CMK (cell line): ENCODE measurements around the gene DCUN1D4.
A peak's percentile ranks its signal among the peaks of the same experiment; 100 is the strongest.

ENCODE experiments used
- DNase-seq: peaks from one replicate; pipeline ENCODE4 v3.0.0-alpha.2; 2010; ENCODE audit warnings: low read depth

The DCUN1D4 gene

GRCh38 chr4:51842554-51843308 lies at the start of gene DCUN1D4:
TSS of gene DCUN1D4 (plus strand) at chr4:51843153. CDS start at chr4:51843243, 90 bp downstream.
- peak; percentile 94 for DNase-seq

DNA sequence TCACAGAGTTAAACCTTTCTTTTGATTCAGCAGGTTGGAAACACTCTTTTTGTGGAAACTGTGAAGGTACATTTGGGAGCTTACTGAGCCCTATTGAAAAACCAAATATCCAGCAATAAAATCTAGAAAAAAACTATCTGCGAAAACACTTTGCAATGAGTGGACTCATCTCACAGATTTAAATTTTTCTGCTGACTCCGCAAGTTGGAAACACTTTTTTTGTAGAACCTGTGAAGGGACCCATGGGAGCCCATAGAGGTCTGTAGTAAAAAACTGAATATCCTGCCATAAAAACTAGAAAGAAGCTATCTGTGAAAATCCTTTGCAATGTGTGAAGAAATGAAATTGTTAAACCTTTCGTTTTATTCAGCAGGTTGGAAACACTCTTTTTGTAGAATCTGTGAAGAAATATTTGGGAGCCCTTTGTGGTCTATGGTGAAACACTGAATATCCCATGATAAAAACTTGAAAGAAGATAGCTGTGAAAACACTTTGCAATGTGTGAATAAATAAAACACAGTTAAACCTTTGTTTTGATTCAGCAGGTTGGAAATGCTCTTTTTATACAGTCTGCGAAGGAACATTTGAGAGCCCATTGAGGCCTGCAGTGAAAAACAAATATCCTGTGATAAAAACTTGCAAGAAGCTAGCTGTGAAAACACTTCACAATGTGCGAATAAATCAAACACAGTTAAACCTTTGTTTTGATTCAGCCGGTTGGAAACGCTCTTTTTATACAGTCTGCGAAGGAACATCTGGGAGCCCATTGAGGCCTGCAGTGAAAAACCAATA lies 22.3 kb upstream of the DCUN1D4 start:
- DNase-seq = no peak

DNA sequence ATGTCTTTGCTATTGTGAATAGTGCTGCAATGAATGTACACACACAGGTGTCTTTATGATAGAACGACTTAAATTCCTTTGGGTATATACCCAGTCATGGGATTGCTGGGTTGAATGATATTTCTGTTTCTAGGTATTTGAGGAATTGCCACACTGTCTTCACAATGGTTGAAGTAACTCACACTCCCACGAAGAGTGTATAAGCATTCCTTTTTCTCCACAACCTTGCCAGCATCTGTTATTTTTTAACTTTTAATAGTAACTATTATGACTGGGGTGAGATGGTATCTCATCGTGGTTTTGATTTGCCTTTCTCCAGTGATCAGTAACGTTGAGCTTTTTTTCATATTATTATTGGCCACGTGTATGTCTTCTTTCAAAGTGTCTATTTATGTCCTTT lies 17.6 kb upstream of the DCUN1D4 start:
- no peak for DNase-seq

GRCh38 chr4:51830156-51830720 lies 12.7 kb upstream of the DCUN1D4 start:
- DNase-seq = no peak

- no peak for DNase-seq
These were observed 11.8 kb upstream of the DCUN1D4 start for GRCh38 chr4:51831133-51831532.

- DNase-seq = no peak
These were observed 9.7 kb upstream of the DCUN1D4 start for GRCh38 chr4:51833236-51833635.

DNA sequence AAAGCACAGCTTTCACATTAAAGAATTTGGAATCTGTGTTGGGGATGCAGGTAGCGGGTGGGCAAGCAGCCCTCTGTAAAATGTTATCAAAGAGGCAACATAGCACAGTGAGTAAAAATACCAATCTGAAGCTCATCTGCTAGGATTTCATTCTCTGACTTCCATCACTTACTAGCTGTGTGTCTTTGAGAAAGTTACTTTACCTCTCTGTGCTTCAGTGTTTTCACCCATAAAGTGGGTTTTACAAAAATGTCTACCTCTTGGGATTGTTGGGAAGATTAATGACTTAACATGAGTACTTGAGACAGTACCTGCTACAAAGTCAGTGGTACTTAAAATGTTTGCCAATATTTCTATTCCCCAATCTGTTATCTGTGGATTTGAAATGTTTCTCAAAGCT lies 7.9 kb upstream of the DCUN1D4 start:
- no peak for DNase-seq

DNA sequence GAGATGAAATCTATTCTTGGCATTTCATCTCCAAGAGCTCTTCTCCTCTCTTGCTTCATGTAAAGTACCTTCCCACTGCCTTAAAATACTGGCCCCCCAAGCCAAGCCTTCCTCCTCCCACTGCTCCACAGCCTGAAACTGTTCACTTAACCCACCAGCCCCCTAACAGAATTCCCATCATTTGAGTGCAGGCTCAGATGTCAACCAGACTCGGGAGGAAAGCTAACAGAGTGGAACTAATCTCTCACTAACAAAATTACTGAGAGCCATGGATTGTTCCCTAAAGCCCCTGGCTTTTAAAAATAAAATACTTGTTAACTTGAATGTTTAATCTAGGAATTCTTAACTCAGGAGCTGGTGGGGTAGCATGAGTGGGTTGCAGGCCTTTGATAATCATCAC lies 7.1 kb upstream of the DCUN1D4 start:
- DNase-seq = no peak

GRCh38 chr4:51836549-51836948 lies 6.4 kb upstream of the DCUN1D4 start:
- no peak for DNase-seq

DNA sequence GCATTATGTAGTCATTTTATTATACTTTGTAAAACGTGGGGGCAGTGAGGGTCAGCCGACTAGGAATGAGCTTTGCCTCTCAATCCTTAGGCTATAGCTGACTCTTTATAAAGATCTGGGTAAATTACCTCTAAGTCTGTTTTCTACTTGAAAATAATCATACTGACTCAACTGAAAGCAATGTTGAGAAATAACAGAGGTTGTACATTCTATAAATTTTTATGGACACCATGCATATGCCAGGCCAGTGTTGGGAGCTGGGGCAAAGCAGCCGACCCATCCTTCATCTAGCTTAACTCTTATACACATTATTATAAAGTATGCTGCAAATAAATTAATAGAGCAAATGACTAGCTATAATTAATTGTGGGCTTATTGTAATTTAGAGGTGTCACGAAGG lies 2.2 kb upstream of the DCUN1D4 start:
- DNase-seq = no peak

DNA sequence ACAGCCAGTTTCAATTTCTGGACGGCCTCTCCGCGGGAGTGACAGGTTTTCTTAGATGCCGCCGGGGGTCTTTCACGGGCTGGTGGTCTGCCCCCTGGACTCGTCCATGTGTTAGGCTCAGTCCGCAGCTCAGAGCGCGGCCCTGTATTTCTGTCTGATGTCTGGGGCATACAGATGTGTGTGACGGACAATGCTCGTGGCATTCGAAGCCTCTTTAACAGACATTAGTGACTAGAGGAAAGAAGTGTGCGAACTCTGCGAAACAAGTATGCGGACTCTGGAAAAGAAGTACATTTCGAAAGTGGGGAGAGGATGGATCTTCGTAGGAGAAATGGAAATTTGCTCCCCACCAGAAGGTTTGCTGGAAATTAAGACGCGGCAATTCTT lies 793 bp upstream of the DCUN1D4 start:
- DNase-seq = no peak

DNA sequence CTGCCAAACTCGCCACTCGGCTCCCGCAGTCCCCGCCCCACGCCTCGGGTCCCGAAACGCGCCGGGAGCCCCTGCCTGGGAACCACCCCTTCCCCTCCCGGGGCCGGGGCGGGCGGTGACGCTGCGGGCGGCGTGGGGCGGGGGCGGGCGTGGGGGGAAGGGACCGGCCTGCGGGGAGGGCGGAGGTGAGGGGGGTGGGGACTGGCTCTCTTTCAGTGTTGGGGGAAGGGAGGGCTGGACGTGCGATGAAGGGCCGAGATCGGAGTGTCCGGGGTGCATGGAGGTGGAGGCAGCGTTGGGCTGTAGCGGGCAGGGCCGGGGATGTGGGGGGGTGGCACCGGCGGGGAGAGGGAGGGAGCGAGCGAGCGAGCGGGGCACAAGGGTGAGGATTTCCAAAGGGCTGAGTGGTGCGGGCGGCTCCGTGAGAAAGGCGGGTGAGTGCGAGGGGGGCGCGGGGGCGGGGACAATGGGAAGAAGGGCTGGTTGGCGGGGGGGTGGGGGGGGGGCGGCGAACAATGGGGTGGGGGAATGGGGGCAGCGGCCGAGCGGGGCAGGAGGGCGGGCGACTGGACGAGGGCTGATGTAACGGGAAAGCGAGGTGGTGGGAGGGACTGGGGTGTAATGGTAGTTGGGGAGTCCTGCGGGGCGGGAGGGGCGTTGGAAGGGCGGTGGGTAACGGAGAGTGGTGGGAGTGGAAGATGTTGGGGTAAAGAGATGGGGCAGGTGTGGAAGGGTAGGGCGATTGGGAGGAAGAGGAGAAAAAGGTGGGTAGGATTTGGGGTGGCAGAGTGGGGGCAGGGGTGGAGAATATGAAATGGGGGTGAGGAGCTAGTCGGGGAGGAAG lies 578 bp downstream of the DCUN1D4 start:
- DNase-seq = peak; percentile 38

- DNase-seq = peak; percentile 71
These were observed 1.5 kb downstream of the DCUN1D4 start for GRCh38 chr4:51844153-51845054.

GRCh38 chr4:51845055-51845426 lies 2.1 kb downstream of the DCUN1D4 start:
- DNase-seq = no peak

GRCh38 chr4:51845711-51846110 lies 2.8 kb downstream of the DCUN1D4 start:
- no peak for DNase-seq

DNA sequence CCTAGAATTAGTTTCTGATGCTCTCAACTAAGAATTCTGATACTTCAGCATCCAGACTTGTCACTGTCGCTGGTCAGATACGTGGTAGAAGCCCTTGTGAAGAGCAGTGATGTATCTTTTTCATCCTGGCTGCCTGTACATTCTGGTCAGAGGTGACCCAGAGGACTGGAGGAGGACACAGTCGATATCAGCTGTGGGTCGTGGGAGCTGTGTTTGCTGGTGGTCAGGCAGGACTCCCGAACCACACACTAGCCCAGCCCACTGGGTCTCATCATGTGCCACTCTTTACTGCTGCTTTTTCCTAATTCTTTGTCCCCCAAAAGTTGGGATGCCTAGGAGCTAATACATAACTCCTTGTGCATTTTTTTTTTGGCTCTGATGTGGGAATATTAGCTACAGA lies 6.5 kb downstream of the DCUN1D4 start:
- no peak for DNase-seq

DNA sequence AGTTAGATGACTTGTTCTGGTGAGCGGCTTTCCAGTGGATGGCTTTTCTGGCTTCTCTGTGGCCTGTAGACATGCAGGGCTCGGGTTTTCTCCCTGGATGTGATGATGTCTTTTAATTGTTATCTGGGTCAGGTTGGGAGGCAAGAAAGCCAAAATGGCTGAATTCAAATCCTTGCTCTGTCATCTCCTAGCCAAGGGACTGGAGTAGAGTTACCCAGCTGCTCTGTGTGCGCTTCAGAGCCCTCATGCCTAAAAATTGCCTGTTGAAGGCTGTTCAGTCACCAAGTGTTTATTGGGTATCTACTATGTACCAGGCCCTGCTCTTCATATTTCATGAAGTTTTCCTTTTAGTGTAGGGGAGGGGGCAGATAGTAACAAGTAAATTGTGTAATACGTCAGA lies 7.3 kb downstream of the DCUN1D4 start:
- no peak for DNase-seq

DNA sequence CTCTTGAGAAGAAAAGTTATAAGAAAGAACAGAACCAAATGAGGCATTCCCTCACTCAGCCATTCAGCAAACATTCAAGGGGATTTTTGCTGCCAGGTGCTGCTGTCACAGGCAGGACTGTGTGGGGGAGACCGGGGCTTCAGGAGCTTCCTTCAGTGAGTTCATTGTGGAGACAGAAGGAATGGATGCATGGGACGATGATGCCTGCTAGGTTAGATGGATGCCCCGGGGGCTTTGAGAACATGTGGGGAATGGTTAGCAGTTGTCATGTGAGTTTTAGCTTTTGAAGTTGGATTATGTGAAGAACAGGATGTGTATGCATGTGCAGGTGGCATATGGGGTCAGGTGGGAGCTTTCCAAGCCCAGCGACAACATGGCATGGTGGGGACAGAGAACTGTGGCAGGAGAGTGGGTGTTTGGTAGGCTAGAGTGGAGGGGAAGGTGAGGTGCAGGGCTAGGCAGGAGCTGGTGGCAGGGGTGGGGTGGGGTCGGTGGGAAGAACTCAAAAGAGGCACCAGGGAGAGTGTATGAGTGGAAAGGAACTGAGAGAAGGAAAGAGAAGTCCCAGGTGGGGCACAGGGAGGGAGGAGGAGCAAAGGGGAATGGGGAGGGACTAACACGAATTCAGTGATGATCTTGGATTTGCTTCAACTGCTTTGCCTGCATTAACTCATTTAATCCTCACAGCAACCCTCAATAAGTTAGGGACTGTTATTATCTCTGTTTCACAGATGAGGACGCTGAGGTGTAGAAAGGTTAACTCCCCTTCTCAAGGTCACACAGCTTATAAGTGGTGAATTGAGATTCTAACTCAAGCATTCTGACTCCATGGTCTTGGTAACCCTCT lies 8.4 kb downstream of the DCUN1D4 start:
- DNase-seq = no peak

GRCh38 chr4:51851937-51852290 lies 9.0 kb downstream of the DCUN1D4 start:
- no peak for DNase-seq

DNA sequence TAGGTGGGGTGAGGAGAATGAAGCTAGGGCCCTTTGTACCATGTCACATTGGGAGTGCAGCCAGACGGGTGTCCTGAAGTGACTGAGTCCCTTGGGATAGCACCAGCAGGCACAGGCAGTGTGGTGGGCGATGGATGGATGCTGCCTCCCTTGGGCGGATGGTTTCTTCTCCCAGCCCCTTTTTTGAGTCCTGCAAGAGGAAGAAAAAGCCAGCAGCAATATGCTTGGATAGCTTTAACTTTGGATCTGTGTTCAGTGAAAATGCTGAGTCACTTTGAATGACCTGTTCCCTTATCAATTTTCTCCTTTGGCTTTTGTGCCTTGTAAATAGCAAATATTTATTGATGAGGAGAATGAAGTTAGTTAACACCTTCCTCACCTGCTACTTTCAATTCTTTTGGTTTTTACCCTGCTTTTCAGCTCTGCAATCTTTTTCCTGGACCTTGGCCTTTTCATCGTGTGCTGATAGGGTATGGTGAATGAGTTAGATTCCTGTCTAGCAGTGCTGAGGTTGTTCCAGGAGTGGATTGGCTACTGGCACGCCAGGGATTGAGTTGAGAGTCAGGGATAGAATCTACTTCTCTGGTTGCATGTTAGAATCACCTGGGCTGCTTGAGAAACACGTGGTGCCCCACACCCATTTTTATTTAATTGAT lies 10.2 kb downstream of the DCUN1D4 start:
- DNase-seq = no peak
